ENCODE measurements around the gene WAPL. TPM values are rescaled to one million over a fixed set of nuclear protein-coding genes. Genes with fewer than 3 reads are reported as not detected.

The WAPL gene
- total and polyA plus RNA-seq, 9 of the 15 experiments (the other 6 are each of a cell fraction or from before 2014, with no cell fraction given): 14.3 to 36.4 (median 25.3) TPM

- TF ChIP-seq, protein P1, sequence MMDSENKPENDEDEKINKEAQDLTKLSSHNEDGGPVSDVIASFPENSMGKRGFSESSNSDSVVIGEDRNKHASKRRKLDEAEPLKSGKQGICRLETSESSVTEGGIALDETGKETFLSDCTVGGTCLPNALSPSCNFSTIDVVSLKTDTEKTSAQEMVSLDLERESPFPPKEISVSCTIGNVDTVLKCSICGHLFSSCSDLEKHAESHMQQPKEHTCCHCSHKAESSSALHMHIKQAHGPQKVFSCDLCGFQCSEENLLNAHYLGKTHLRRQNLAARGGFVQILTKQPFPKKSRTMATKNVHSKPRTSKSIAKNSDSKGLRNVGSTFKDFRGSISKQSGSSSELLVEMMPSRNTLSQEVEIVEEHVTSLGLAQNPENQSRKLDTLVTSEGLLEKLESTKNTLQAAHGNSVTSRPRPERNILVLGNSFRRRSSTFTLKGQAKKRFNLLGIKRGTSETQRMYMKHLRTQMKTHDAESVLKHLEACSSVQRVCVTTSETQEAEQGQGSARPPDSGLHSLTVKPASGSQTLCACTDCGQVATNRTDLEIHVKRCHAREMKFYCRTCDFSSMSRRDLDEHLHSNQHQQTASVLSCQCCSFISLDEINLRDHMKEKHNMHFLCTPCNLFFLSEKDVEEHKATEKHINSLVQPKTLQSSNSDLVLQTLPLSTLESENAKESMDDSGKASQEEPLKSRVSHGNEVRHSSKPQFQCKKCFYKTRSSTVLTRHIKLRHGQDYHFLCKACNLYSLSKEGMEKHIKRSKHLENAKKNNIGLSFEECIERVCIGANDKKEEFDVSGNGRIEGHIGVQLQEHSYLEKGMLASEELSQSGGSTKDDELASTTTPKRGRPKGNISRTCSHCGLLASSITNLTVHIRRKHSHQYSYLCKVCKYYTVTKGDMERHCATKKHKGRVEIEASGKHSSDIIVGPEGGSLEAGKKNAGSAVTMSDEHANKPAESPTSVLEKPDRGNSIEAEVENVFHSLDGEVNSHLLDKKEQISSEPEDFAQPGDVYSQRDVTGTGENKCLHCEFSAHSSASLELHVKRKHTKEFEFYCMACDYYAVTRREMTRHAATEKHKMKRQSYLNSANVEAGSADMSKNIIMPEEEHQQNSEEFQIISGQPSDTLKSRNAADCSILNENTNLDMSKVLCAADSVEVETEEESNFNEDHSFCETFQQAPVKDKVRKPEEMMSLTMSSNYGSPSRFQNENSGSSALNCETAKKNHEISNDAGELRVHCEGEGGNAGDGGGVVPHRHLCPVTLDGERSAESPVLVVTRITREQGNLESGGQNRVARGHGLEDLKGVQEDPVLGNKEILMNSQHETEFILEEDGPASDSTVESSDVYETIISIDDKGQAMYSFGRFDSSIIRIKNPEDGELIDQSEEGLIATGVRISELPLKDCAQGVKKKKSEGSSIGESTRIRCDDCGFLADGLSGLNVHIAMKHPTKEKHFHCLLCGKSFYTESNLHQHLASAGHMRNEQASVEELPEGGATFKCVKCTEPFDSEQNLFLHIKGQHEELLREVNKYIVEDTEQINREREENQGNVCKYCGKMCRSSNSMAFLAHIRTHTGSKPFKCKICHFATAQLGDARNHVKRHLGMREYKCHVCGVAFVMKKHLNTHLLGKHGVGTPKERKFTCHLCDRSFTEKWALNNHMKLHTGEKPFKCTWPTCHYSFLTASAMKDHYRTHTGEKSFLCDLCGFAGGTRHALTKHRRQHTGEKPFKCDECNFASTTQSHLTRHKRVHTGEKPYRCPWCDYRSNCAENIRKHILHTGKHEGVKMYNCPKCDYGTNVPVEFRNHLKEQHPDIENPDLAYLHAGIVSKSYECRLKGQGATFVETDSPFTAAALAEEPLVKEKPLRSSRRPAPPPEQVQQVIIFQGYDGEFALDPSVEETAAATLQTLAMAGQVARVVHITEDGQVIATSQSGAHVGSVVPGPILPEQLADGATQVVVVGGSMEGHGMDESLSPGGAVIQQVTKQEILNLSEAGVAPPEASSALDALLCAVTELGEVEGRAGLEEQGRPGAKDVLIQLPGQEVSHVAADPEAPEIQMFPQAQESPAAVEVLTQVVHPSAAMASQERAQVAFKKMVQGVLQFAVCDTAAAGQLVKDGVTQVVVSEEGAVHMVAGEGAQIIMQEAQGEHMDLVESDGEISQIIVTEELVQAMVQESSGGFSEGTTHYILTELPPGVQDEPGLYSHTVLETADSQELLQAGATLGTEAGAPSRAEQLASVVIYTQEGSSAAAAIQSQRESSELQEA (IDR thresholded peaks at IDR 0.05; ENCODE audit: low read depth): no peak
- TF ChIP-seq IRF2 (CRISPR knock-in tag; IDR thresholded peaks at IDR 0.05) (no peak), RAD21 (CRISPR knock-in tag; conservative IDR thresholded peaks at IDR 0.05 in 1 of 2, IDR thresholded peaks at IDR 0.05 in 1 of 2) (no peak), NFE2 (IDR thresholded peaks at IDR 0.05; ENCODE audit: low read depth) (no peak), ZNF589 (CRISPR knock-in tag; IDR thresholded peaks at IDR 0.05; ENCODE audit: low read depth) (no peak), RHOXF2B (CRISPR knock-in tag; conservative IDR thresholded peaks at IDR 0.05) (no peak), ARID2 (IDR thresholded peaks at IDR 0.05) (no peak), ELF2 (CRISPR knock-in tag; IDR thresholded peaks at IDR 0.05) (no peak)
- TF ChIP-seq, protein P2, sequence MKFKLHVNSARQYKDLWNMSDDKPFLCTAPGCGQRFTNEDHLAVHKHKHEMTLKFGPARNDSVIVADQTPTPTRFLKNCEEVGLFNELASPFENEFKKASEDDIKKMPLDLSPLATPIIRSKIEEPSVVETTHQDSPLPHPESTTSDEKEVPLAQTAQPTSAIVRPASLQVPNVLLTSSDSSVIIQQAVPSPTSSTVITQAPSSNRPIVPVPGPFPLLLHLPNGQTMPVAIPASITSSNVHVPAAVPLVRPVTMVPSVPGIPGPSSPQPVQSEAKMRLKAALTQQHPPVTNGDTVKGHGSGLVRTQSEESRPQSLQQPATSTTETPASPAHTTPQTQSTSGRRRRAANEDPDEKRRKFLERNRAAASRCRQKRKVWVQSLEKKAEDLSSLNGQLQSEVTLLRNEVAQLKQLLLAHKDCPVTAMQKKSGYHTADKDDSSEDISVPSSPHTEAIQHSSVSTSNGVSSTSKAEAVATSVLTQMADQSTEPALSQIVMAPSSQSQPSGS (CRISPR knock-in tag; IDR thresholded peaks at IDR 0.05): no peak
Measured at GRCh38 chr10:86451604-86451960, 70.0 kb downstream of the WAPL start (continued).

Measured in K562 (cell line).